ENCODE data around the gene WDR89. TPM values are rescaled to one million over a fixed set of nuclear protein-coding genes. Genes with fewer than 3 reads are reported as not detected.
"Not testable (repeated sequence)": the region's sequence is repeated elsewhere in the genome, so short reads cannot be mapped to it uniquely, and the experiment has no call there.

The WDR89 gene
- total and polyA plus RNA-seq, 9 donors, result 11.1 to 18.3 (median 12.2) TPM

- no CpG with 5 or more reads among the region's 5 CpGs for WGBS (ENCODE audit: insufficient coverage)
- no peak for DNase-seq
- Histone ChIP-seq H3K27ac (ENCODE audit: low read length) (no peak overlapping the region), H3K4me1 (ENCODE audit: control insufficient read depth, insufficient read depth, low read length) (no peaks in the 10 kb centered on the region), H3K36me3 (ENCODE audit: control insufficient read depth, insufficient read depth, low read length) (no peaks in the 10 kb centered on the region), H3K4me3 (ENCODE audit: low read length) (no peak overlapping the region), H3K27me3 (ENCODE audit: control insufficient read depth, insufficient read depth, low read length) (no peaks in the 10 kb centered on the region), H3K9me3 (replicated peaks; ENCODE audit: control insufficient read depth, low read depth, low read length) (no peaks in the 10 kb centered on the region)
Measured at GRCh38 chr14:63604626-63605025, 37.0 kb downstream of the WDR89 start.

- Histone ChIP-seq H3K4me3 (ENCODE audit: low read length) (no peak overlapping the region), H3K27me3 (ENCODE audit: control insufficient read depth, insufficient read depth, low read length) (no peaks in the 10 kb centered on the region), H3K9me3 (replicated peaks; ENCODE audit: control insufficient read depth, low read depth, low read length) (no peaks in the 10 kb centered on the region), H3K4me1 (ENCODE audit: control insufficient read depth, insufficient read depth, low read length) (no peaks in the 10 kb centered on the region), H3K36me3 (ENCODE audit: control insufficient read depth, insufficient read depth, low read length) (peaks cover 7% of the 10 kb centered on the region), H3K27ac (ENCODE audit: low read length) (no peak overlapping the region)
- WGBS (ENCODE audit: insufficient coverage), result 89% methylated on average over 3 of the region's 5 CpGs
- DNase-seq, result no peak
Measured at GRCh38 chr14:63603749-63604277, 37.9 kb downstream of the WDR89 start.

GRCh38 chr14:63598807-63599206 lies 42.9 kb downstream of the WDR89 start:
- Histone ChIP-seq H3K4me1 (ENCODE audit: control insufficient read depth, insufficient read depth, low read length) (no peaks in the 10 kb centered on the region), H3K9me3 (replicated peaks; ENCODE audit: control insufficient read depth, low read depth, low read length) (peaks cover 15% of the 10 kb centered on the region), H3K27me3 (ENCODE audit: control insufficient read depth, insufficient read depth, low read length) (no peaks in the 10 kb centered on the region), H3K36me3 (ENCODE audit: control insufficient read depth, insufficient read depth, low read length) (peaks cover 13% of the 10 kb centered on the region), H3K27ac (ENCODE audit: low read length) (no peak overlapping the region), H3K4me3 (ENCODE audit: low read length) (no peak overlapping the region)
- DNase-seq, result no peak
- 94% methylated on average over 3 of the region's 4 CpGs for WGBS (ENCODE audit: insufficient coverage)

GRCh38 chr14:63596998-63597658 lies 44.5 kb downstream of the WDR89 start:
- Histone ChIP-seq H3K27me3 (ENCODE audit: control insufficient read depth, insufficient read depth, low read length) (no peaks in the 10 kb centered on the region), H3K4me1 (ENCODE audit: control insufficient read depth, insufficient read depth, low read length) (no peaks in the 10 kb centered on the region), H3K4me3 (ENCODE audit: low read length) (no peak overlapping the region), H3K36me3 (ENCODE audit: control insufficient read depth, insufficient read depth, low read length) (peaks cover 13% of the 10 kb centered on the region), H3K9me3 (replicated peaks; ENCODE audit: control insufficient read depth, low read depth, low read length) (peaks cover 25% of the 10 kb centered on the region), H3K27ac (ENCODE audit: low read length) (no peak overlapping the region)
- WGBS (ENCODE audit: insufficient coverage), result no CpG with 5 or more reads among the region's 4 CpGs
- DNase-seq, result no peak

GRCh38 chr14:63594455-63595372 lies 47.0 kb downstream of the WDR89 start:
- Histone ChIP-seq H3K9me3 (replicated peaks; ENCODE audit: control insufficient read depth, low read depth, low read length) (peaks cover 25% of the 10 kb centered on the region), H3K4me3 (ENCODE audit: low read length) (no peak overlapping the region), H3K4me1 (ENCODE audit: control insufficient read depth, insufficient read depth, low read length) (no peaks in the 10 kb centered on the region), H3K27ac (ENCODE audit: low read length) (no peak overlapping the region), H3K27me3 (ENCODE audit: control insufficient read depth, insufficient read depth, low read length) (no peaks in the 10 kb centered on the region), H3K36me3 (ENCODE audit: control insufficient read depth, insufficient read depth, low read length) (peaks cover 13% of the 10 kb centered on the region)
- no peak for DNase-seq
- 95% methylated on average over 45 of the region's 53 CpGs for WGBS (ENCODE audit: insufficient coverage)

GRCh38 chr14:63583046-63583445 lies 58.6 kb downstream of the WDR89 start:
- H3K27me3 ChIP-seq (ENCODE audit: control insufficient read depth, insufficient read depth, low read length); H3K4me1 ChIP-seq (ENCODE audit: control insufficient read depth, insufficient read depth, low read length); H3K36me3 ChIP-seq (ENCODE audit: control insufficient read depth, insufficient read depth, low read length); DNase-seq; H3K9me3 ChIP-seq (replicated peaks; ENCODE audit: control insufficient read depth, low read depth, low read length); H3K27ac ChIP-seq (ENCODE audit: low read length); H3K4me3 ChIP-seq (ENCODE audit: low read length): not testable (repeated sequence)
- 80% methylated on average over 1 of the region's 8 CpGs for WGBS (ENCODE audit: insufficient coverage)

- Histone ChIP-seq H3K27ac (ENCODE audit: low read length) (no peak overlapping the region), H3K36me3 (ENCODE audit: control insufficient read depth, insufficient read depth, low read length) (no peaks in the 10 kb centered on the region), H3K27me3 (ENCODE audit: control insufficient read depth, insufficient read depth, low read length) (no peaks in the 10 kb centered on the region), H3K9me3 (replicated peaks; ENCODE audit: control insufficient read depth, low read depth, low read length) (no peaks in the 10 kb centered on the region), H3K4me1 (ENCODE audit: control insufficient read depth, insufficient read depth, low read length) (no peaks in the 10 kb centered on the region), H3K4me3 (ENCODE audit: low read length) (no peak overlapping the region)
- 50% methylated on average over 2 of the region's 4 CpGs for WGBS (ENCODE audit: insufficient coverage)
- no peak for DNase-seq
Measured at GRCh38 chr14:63581491-63581890, 60.2 kb downstream of the WDR89 start.

- Histone ChIP-seq H3K9me3 (replicated peaks; ENCODE audit: control insufficient read depth, low read depth, low read length) (no peaks in the 10 kb centered on the region), H3K36me3 (ENCODE audit: control insufficient read depth, insufficient read depth, low read length) (no peaks in the 10 kb centered on the region), H3K27me3 (ENCODE audit: control insufficient read depth, insufficient read depth, low read length) (no peaks in the 10 kb centered on the region), H3K27ac (ENCODE audit: low read length) (no peak overlapping the region), H3K4me1 (ENCODE audit: control insufficient read depth, insufficient read depth, low read length) (no peaks in the 10 kb centered on the region), H3K4me3 (ENCODE audit: low read length) (no peak overlapping the region)
- WGBS (ENCODE audit: insufficient coverage), result no CpG with 5 or more reads among the region's 1 CpG
- no peak for DNase-seq
Measured at GRCh38 chr14:63578300-63578699, 63.4 kb downstream of the WDR89 start.

GRCh38 chr14:63573581-63573980 lies 68.1 kb downstream of the WDR89 start:
- Histone ChIP-seq H3K27me3 (ENCODE audit: control insufficient read depth, insufficient read depth, low read length) (no peaks in the 10 kb centered on the region), H3K9me3 (replicated peaks; ENCODE audit: control insufficient read depth, low read depth, low read length) (no peaks in the 10 kb centered on the region), H3K27ac (ENCODE audit: low read length) (no peak overlapping the region), H3K36me3 (ENCODE audit: control insufficient read depth, insufficient read depth, low read length) (no peaks in the 10 kb centered on the region), H3K4me3 (ENCODE audit: low read length) (no peak overlapping the region), H3K4me1 (ENCODE audit: control insufficient read depth, insufficient read depth, low read length) (no peaks in the 10 kb centered on the region)
- WGBS (ENCODE audit: insufficient coverage), result no CpG with 5 or more reads among the region's 4 CpGs
- no peak for DNase-seq

DNA sequence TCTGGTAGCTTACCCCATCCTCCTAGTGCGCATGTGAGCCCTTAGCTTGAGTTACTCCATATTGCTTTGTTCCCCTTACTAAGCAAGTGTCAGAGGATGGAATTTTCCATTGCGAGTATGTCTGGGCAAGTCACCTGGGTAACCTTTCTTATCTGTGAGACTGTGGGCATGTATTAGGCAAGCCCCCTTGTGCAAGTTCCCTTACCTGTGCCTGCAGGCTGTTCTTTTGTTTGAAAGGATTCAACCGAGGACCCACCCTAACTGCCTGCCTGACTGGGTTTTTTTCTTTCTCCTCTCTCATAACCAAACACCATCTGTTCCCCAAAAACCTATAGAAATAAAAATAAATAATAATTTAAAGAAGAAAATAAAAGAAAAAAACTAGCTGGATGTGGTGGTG lies 76.2 kb downstream of the WDR89 start:
- DNase-seq, result no peak
- Histone ChIP-seq H3K36me3 (ENCODE audit: control insufficient read depth, insufficient read depth, low read length) (no peaks in the 10 kb centered on the region), H3K27ac (ENCODE audit: low read length) (no peak overlapping the region), H3K4me3 (ENCODE audit: low read length) (no peak overlapping the region), H3K4me1 (ENCODE audit: control insufficient read depth, insufficient read depth, low read length) (no peaks in the 10 kb centered on the region), H3K27me3 (ENCODE audit: control insufficient read depth, insufficient read depth, low read length) (no peaks in the 10 kb centered on the region), H3K9me3 (replicated peaks; ENCODE audit: control insufficient read depth, low read depth, low read length) (no peaks in the 10 kb centered on the region)
- no CpG with 5 or more reads among the region's 3 CpGs for WGBS (ENCODE audit: insufficient coverage)

Data from muscle of leg (tissue), 11 donors.